GM12878 (cell line): ENCODE measurements around the gene ARVCF. TPM values are rescaled to one million over a fixed set of nuclear protein-coding genes. Genes with fewer than 3 reads are reported as not detected.

Experiments
- ATAC-seq: fragments of 200-7000 bp; cut with Tn5 transposase; 3 replicates; pipeline ENCODE4 v1.9.1; 2020; ENCODE audit warnings: mild to moderate bottlenecking, moderate library complexity
- BruUV-seq: library from RNA; stranded (reverse); fragments of 400-500 nt; replicated peaks from 2 replicates; lab custom pipeline; 2021; lab: Mats Ljungman, UMichigan
- CTCF ChIA-PET: fragments of 300-600 bp; sonication (Branson Sonifier 250); formaldehyde crosslinking; extraction: SDS; loops from one replicate; lab custom pipeline; 2021; ENCODE audit warnings: inconsistent platforms; lab: Yijun Ruan, JAX
- POLR2A ChIA-PET: fragments of 350-600 bp; formaldehyde crosslinking; extraction: SDS; loops from one replicate; lab custom pipeline; 2021; ENCODE audit warnings: inconsistent platforms; lab: Charles Lee
- RAD21 ChIA-PET: fragments of 300-600 bp; sonication (Branson Sonifier 250); formaldehyde crosslinking; loops from one replicate; lab custom pipeline; 2023; ENCODE audit warnings: antibody characterized with exemption; ENCODE audit not compliant: unreplicated experiment; lab: Charles Lee
- SMC1A ChIA-PET: fragments of 300-600 bp; sonication (Branson Sonifier 250); formaldehyde crosslinking; loops from one replicate; lab custom pipeline; 2023; ENCODE audit not compliant: unreplicated experiment, uncharacterized antibody; lab: Charles Lee
- DNase-seq: peaks from one replicate; pipeline ENCODE4 v3.0.0-alpha.2; 2011; ENCODE audit warnings: low read depth, low spot score
- FAIRE-seq: peaks from 3 replicates; lab custom pipeline; 2011; peaks lifted over from hg19 to GRCh38; lab: Jason Lieb, UNC
- H2AFZ ChIP-seq: 2 replicates; pipeline ENCODE4 v1.6.0; 2011; ENCODE audit warnings: low read depth, low read length, control low read depth; ENCODE audit not compliant: control insufficient read depth
- H3K27ac ChIP-seq: 2 replicates; pipeline ENCODE4 v1.5.1; 2011; ENCODE audit warnings: control low read depth; ENCODE audit not compliant: control insufficient read depth, insufficient read depth
- H3K27me3 ChIP-seq, 2 experiments: replicated peaks in 1 of 2; 2 replicates each; pipeline versions ENCODE4 v1.6.0 to v1.6.1; 2011; ENCODE audit warnings: low read length in 1 of 2; ENCODE audit not compliant: control insufficient read depth in 2 of 2, insufficient read depth in 2 of 2
- H3K36me3 ChIP-seq, 2 experiments: 2 replicates each; pipeline ENCODE4 v1.5.1; 2011; ENCODE audit warnings: low read length in 1 of 2; ENCODE audit not compliant: control insufficient read depth in 2 of 2, insufficient read depth in 2 of 2
- H3K4me1 ChIP-seq: 2 replicates; pipeline ENCODE4 v1.6.1; 2011; ENCODE audit warnings: mild to moderate bottlenecking, low read length, moderate library complexity, mixed read lengths; ENCODE audit not compliant: control insufficient read depth, insufficient read depth
- H3K4me2 ChIP-seq: 2 replicates; pipeline ENCODE4 v1.6.0; 2011; ENCODE audit warnings: control low read depth; ENCODE audit not compliant: control insufficient read depth, insufficient read depth
- H3K4me3 ChIP-seq: fragments of 200-600 bp; sonication (generic); 2 replicates; pipeline ENCODE4 v1.5.1; 2016
- H3K79me2 ChIP-seq: 2 replicates; pipeline ENCODE4 v1.6.0; 2011; ENCODE audit warnings: low read length; ENCODE audit not compliant: control insufficient read depth, insufficient read depth
- H3K9ac ChIP-seq: 2 replicates; pipeline ENCODE4 v1.8.0; 2011; ENCODE audit warnings: low read length, control low read depth, mixed read lengths; ENCODE audit not compliant: control insufficient read depth, insufficient read depth
- H3K9me3 ChIP-seq: replicated peaks from 3 replicates; pipeline ENCODE4 v1.5.1; 2011; ENCODE audit warnings: mild to moderate bottlenecking, low read length; ENCODE audit not compliant: control insufficient read depth, insufficient read depth
- H4K20me1 ChIP-seq: 2 replicates; pipeline ENCODE4 v1.6.0; 2011; ENCODE audit not compliant: control insufficient read depth, insufficient read depth
- ESRRA ChIP-seq: IDR thresholded peaks from 2 replicates; pipeline ENCODE4 v1.6.1; 2012; ENCODE audit warnings: mild to moderate bottlenecking, low read length, improper control_type of control experiment
- LARP7 ChIP-seq: fragments of 450-650 bp; IDR thresholded peaks from 2 replicates; pipeline ENCODE4 v1.6.1; 2017; ENCODE audit warnings: mild to moderate bottlenecking
- SREBF1 ChIP-seq: IDR thresholded peaks from 2 replicates; pipeline ENCODE4 v1.6.1; 2012; ENCODE audit warnings: mild to moderate bottlenecking, low read length
- ZNF622 ChIP-seq: fragments of 450-650 bp; IDR thresholded peaks from 2 replicates; pipeline ENCODE4 v1.6.1; 2017; ENCODE audit warnings: mild to moderate bottlenecking, inconsistent platforms
- WGBS: methylation state at CpG from one replicate; pipeline ENCODE4 v1.1.6; 2016; ENCODE audit warnings: low lambda C conversion rate; ENCODE audit not compliant: insufficient replicate concordance, insufficient coverage; ENCODE audit errors: missing lambda C conversion rate; 5-methylcytosine and 5-hydroxymethylcytosine counted together
- in situ Hi-C: fragments of 300-500 bp; cut with MboI; formaldehyde crosslinking; loops from 9 replicates; pipeline ENCODE4 v1.14.3; 2018; ENCODE audit warnings: mixed read lengths
- intact Hi-C: fragments of 100-400 bp; cut with micrococcal nuclease; formaldehyde crosslinking; loops from one replicate; pipeline ENCODE4 v1.14.2; 2022; ENCODE audit not compliant: unreplicated experiment
- polyA plus RNA-seq, 11 experiments: library from polyadenylated mRNA; depleted of rRNA in 4 of 11; unstranded in 6 of 11; stranded (reverse) in 5 of 11; fragments of >200 nt; fragmentation: Nextera tagmentation in 4 of 11; fragmentation: Illumina TruSeq in 1 of 11; extraction: Ambion mirVana in 4 of 11; extraction: Trizol in 1 of 11; gene quantifications; 1 replicate in 1 of 11; 2 replicates in 10 of 11; pipeline versions ENCODE4 v1.2.1 to v1.2.3, GENCODE V29; 2011 to 2016; ENCODE audit warnings: inconsistent platforms in 2 of 11, missing spikeins in 2 of 11, low read depth in 1 of 11
- total RNA-seq, 4 experiments: library from RNA; depleted of rRNA in 3 of 4; stranded (reverse); fragments of >200 nt in 3 of 4; fragmentation: Illumina TruSeq in 1 of 4; extraction: Trizol in 1 of 4; gene quantifications; 2 replicates each; pipeline versions ENCODE4 v1.2.1 to v1.2.3, GENCODE V29; 2013 to 2021
- TF ChIP-seq, protein P1 (sequence below): fragments of 450-650 bp; IDR thresholded peaks from 2 replicates; pipeline ENCODE4 v1.6.1; 2018; ENCODE audit warnings: borderline replicate concordance, mild to moderate bottlenecking; ENCODE audit not compliant: partially characterized antibody
- TF ChIP-seq, protein P2 (sequence below): IDR thresholded peaks from 2 replicates; pipeline ENCODE4 v1.6.1; 2012; ENCODE audit warnings: low read length, inconsistent platforms

ARVCF gene
- total and polyA plus RNA-seq, 10 of the 15 experiments (the other 5 are each of a cell fraction or from before 2014, with no cell fraction given) = 0.13 to 1.9 (median 1.0) TPM; not detected in 2

DNA sequence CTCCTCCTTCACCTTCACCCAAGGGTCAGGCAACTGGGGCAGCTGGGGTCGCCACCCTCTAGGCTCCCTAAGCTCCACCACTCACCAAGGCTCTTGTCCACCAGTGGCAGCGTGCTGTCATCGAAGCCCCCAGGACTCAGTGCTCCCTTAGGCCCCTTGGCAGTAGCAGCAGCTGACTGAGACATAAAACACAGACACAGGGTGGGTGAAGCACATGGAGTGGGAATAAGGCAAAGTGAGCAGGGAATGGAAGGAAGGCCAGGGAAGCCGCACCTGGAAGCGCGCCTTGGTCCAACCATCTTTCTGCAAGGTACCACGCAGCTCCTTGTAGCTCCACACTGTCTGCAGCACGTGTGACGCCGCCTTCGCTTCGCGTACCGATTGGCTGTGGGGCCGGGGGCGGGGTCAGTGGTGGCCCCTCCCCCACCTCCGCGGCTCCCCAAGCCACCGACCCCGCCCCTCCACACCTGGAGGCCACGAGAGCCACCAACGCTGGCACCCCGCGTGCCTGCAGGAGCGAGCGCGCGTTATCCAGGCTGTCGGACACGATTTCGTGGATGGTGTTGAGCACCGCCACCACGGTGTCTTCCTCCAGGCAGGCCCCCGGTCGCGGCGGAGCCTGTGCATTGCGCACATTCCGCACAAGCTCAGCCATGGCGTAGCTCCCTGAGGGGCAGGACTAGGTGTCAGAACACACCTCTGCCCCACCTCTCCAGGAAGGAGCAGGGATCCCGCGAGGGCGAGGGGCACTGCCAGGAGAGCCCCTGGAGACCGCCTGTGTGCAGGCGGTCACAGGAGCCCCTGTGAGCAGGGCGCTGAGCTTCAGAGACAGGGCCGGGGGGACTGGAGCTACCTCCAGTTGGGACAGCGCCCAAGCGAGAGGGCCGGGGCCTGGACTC, 43.7 kb downstream of the ARVCF start:
- Histone ChIP-seq H3K4me2 (no peak overlapping the region), H3K4me1 (no peaks in the 10 kb centered on the region), H2AFZ (no peak overlapping the region), H3K9me3 (no peaks in the 10 kb centered on the region), H3K79me2 (no peaks in the 10 kb centered on the region), H3K27ac (no peak overlapping the region), H3K9ac (no peak overlapping the region), H3K36me3 (peaks cover 0 to 2% of the 10 kb centered on the region in 2 experiments; a peak in 1 of 4 replicates), H3K4me3 (no peak overlapping the region), H3K27me3 (no peaks in the 10 kb centered on the region), H4K20me1 (no peaks in the 10 kb centered on the region)
- WGBS = 92% methylated on average over 39 of the region's 50 CpGs
- intact Hi-C loops = loop anchor here (5.0 kb wide), 2 partner anchors 39 to 144 kb away; partner anchors contain the start of genes RANBP1 and TRMT2A
- DNase-seq (no peak), ATAC-seq (no peak), FAIRE-seq (no peak)
- POLR2A ChIA-PET = no interaction called here
- in situ Hi-C loops = no loop called here
- TF ChIP-seq LARP7 = no peak
- no peak for TF ChIP-seq ESRRA
- SMC1A ChIA-PET = no interaction called here
- no TSS peak for BruUV-seq
- RAD21 ChIA-PET = no interaction called here
- CTCF ChIA-PET = no interaction called here

DNA sequence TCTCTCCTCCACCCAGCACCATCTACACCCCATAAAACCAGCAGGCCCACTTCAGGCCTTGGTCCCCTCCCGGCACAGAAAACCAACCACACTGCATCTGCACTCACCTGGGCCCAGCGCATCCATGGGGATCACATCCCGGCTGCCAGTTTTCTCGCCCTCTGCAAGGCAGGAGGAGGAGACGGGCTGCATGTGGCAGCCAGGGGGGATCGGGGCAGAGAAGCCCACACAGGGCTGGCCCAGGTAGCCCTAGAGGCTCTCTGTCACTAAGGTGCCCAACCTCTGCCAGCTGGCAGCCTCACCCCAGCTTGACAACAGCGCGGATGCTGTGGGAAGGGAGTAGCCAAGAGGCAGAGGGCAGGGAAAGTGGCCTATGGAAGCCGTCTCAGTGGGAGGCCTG, 44.4 kb downstream of the ARVCF start:
- in situ Hi-C loops = no loop called here
- no peaks in the 10 kb centered on the region for H3K79me2 ChIP-seq
- no peak overlapping the region for H3K27ac ChIP-seq
- no peak overlapping the region for H2AFZ ChIP-seq
- ChIA-PET SMC1A (no interaction called here), RAD21 (no interaction called here), POLR2A (no interaction called here)
- no peaks in the 10 kb centered on the region for H3K4me1 ChIP-seq
- no peak overlapping the region for H3K4me3 ChIP-seq
- ATAC-seq (no peak), DNase-seq (no peak), FAIRE-seq (no peak)
- H3K36me3 ChIP-seq = peaks cover 0 to 2% of the 10 kb centered on the region in 2 experiments; a peak in 2 of 4 replicates
- BruUV-seq = no TSS peak
- no peak overlapping the region for H3K9ac ChIP-seq
- no peak overlapping the region for H3K4me2 ChIP-seq
- H3K9me3 ChIP-seq = no peaks in the 10 kb centered on the region
- no peaks in the 10 kb centered on the region for H3K27me3 ChIP-seq
- intact Hi-C loops = loop anchor here (5.0 kb wide), 2 partner anchors 40 to 145 kb away; partner anchors contain the start of genes RANBP1 and TRMT2A
- WGBS = 87% methylated on average over 9 of the region's 9 CpGs
- TF ChIP-seq, protein P1, sequence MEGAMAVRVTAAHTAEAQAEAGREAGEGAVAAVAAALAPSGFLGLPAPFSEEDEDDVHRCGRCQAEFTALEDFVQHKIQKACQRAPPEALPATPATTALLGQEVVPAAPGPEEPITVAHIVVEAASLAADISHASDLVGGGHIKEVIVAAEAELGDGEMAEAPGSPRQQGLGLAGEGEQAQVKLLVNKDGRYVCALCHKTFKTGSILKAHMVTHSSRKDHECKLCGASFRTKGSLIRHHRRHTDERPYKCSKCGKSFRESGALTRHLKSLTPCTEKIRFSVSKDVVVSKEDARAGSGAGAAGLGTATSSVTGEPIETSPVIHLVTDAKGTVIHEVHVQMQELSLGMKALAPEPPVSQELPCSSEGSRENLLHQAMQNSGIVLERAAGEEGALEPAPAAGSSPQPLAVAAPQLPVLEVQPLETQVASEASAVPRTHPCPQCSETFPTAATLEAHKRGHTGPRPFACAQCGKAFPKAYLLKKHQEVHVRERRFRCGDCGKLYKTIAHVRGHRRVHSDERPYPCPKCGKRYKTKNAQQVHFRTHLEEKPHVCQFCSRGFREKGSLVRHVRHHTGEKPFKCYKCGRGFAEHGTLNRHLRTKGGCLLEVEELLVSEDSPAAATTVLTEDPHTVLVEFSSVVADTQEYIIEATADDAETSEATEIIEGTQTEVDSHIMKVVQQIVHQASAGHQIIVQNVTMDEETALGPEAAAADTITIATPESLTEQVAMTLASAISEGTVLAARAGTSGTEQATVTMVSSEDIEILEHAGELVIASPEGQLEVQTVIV = no peak
- TF ChIP-seq SREBF1 (no peak), ZNF622 (no peak)
- TF ChIP-seq, protein P2, sequence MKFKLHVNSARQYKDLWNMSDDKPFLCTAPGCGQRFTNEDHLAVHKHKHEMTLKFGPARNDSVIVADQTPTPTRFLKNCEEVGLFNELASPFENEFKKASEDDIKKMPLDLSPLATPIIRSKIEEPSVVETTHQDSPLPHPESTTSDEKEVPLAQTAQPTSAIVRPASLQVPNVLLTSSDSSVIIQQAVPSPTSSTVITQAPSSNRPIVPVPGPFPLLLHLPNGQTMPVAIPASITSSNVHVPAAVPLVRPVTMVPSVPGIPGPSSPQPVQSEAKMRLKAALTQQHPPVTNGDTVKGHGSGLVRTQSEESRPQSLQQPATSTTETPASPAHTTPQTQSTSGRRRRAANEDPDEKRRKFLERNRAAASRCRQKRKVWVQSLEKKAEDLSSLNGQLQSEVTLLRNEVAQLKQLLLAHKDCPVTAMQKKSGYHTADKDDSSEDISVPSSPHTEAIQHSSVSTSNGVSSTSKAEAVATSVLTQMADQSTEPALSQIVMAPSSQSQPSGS = no peak
- TF ChIP-seq, all 136 proteins: peak for 0
- H4K20me1 ChIP-seq = no peaks in the 10 kb centered on the region
- CTCF ChIA-PET = interaction anchor here (0.7 to 1.4 kb wide), 2 partner anchors 41 to 185 kb away, joined by 3 to 5 read pairs; no protein-coding TSS in a partner anchor
